HG03025 (cell line): ENCODE measurements around the gene GPR15.

ENCODE experiments used
- ATAC-seq: cut with Tn5 transposase; IDR thresholded peaks from one replicate; pipeline ENCODE4 v1.9.1; 2021; ENCODE audit warnings: mild to moderate bottlenecking, moderate library complexity; ENCODE audit not compliant: unreplicated experiment, low FRiP score

GPR15 gene

GRCh38 chr3:98531622-98532274 is at the start of gene GPR15:
TSS of gene GPR15 (plus strand) at chr3:98531978. CDS start at chr3:98532034, 56 bp downstream.
- peak; percentile 31 for ATAC-seq

GRCh38 chr3:98482717-98483482 is 48.9 kb upstream of the GPR15 start:
- no peak for ATAC-seq

- ATAC-seq = no peak
Observed at GRCh38 chr3:98483626-98484025, 48.2 kb upstream of the GPR15 start.

- ATAC-seq = no peak
Observed at GRCh38 chr3:98497381-98497780, 34.4 kb upstream of the GPR15 start, which contains the start of gene OR5K2. TSS of gene OR5K2 (plus strand) at chr3:98497681. CDS start at chr3:98497681, 0 bp downstream.

GRCh38 chr3:98500019-98500418 is 31.8 kb upstream of the GPR15 start:
- ATAC-seq = no peak

- ATAC-seq = no peak
Observed at GRCh38 chr3:98501270-98501669, 30.5 kb upstream of the GPR15 start.

- no peak for ATAC-seq
Observed at GRCh38 chr3:98501863-98502576, 29.8 kb upstream of the GPR15 start.

- ATAC-seq = no peak
Observed at GRCh38 chr3:98504539-98504938, 27.2 kb upstream of the GPR15 start.

GRCh38 chr3:98508582-98508981 is 23.2 kb upstream of the GPR15 start:
- ATAC-seq = no peak

- ATAC-seq = no peak
Observed at GRCh38 chr3:98512576-98512975, 19.2 kb upstream of the GPR15 start.

- no peak for ATAC-seq
Observed at GRCh38 chr3:98513091-98513511, 18.7 kb upstream of the GPR15 start.

- ATAC-seq = no peak
Observed at GRCh38 chr3:98513736-98514135, 18.0 kb upstream of the GPR15 start.

GRCh38 chr3:98514948-98515347 is 16.8 kb upstream of the GPR15 start:
- ATAC-seq = no peak

- ATAC-seq = no peak
Observed at GRCh38 chr3:98518816-98519215, 13.0 kb upstream of the GPR15 start.

- ATAC-seq = no peak
Observed at GRCh38 chr3:98519351-98519750, 12.4 kb upstream of the GPR15 start.

- peak; percentile 55 for ATAC-seq
Observed at GRCh38 chr3:98521897-98522543, 9.8 kb upstream of the GPR15 start.

GRCh38 chr3:98522544-98523281 is 9.1 kb upstream of the GPR15 start, which contains the start of gene CLDND1:
TSS of gene CLDND1 (minus strand) at chr3:98522902. CDS start at chr3:98521424, 1,478 bp downstream.
- peak; percentile 92 for ATAC-seq

GRCh38 chr3:98525494-98525893 is 6.3 kb upstream of the GPR15 start:
- ATAC-seq = no peak

- ATAC-seq = no peak
Observed at GRCh38 chr3:98528474-98529346, 3.1 kb upstream of the GPR15 start.
